K562 (cell line): ENCODE results near the gene KCNQ5. TPM values are rescaled to one million over a fixed set of nuclear protein-coding genes. Genes with fewer than 3 reads are reported as not detected.

Source experiments
- BDP1 ChIP-seq: IDR thresholded peaks from 3 replicates; pipeline ENCODE4 v1.6.1; 2011; ENCODE audit not compliant: insufficient read length, insufficient read depth
- EWSR1 ChIP-seq: fragments of 450-650 bp; IDR thresholded peaks from 2 replicates; pipeline ENCODE4 v1.6.1; 2018; ENCODE audit warnings: borderline replicate concordance, mild to moderate bottlenecking, low read depth, moderate library complexity; ENCODE audit not compliant: partially characterized antibody
- FOS ChIP-seq: IDR thresholded peaks from 3 replicates; pipeline ENCODE4 v1.6.1; 2011; ENCODE audit not compliant: insufficient read length; ENCODE audit errors: extremely low read depth
- KLF6 ChIP-seq: fragments of 250-450 bp; sonication (Bioruptor Pico); IDR thresholded peaks from 2 replicates; pipeline ENCODE4 v1.4.0; 2020; ENCODE audit warnings: mild to moderate bottlenecking, moderate library complexity, borderline replicate concordance
- NR4A1 ChIP-seq, 2 experiments: fragments of 250-450 bp in 1 of 2; fragments of 450-650 bp in 1 of 2; sonication (Bioruptor Pico) in 1 of 2; IDR thresholded peaks; 2 replicates each; pipeline versions ENCODE4 v1.4.0 to v1.6.1; 2016 to 2020; ENCODE audit warnings: mild to moderate bottlenecking in 2 of 2, missing compliant biosample characterization in 1 of 2, missing genetic modification characterization in 1 of 2, moderate library complexity in 1 of 2
- SMAD3 ChIP-seq: fragments of 450-650 bp; formaldehyde crosslinking; conservative IDR thresholded peaks from 2 replicates; pipeline ENCODE4 v1.4.0; 2020; ENCODE audit warnings: mild to moderate bottlenecking
- SREBF2 ChIP-seq: sonication (generic); formaldehyde crosslinking; IDR thresholded peaks from 2 replicates; pipeline ENCODE4 v1.4.0; 2020; ENCODE audit warnings: mild to moderate bottlenecking, missing genetic modification reagents
- ZNF398 ChIP-seq: fragments of 250-450 bp; sonication (Bioruptor Pico); IDR thresholded peaks from 2 replicates; pipeline ENCODE4 v1.8.0; 2021; ENCODE audit warnings: moderate library complexity, mild to moderate bottlenecking, inconsistent platforms
- ZNF583 ChIP-seq: fragments of 250-450 bp; sonication (Bioruptor Pico); IDR thresholded peaks from 2 replicates; pipeline ENCODE4 v1.4.0; 2020
- polyA plus RNA-seq, 8 experiments: library from polyadenylated mRNA; depleted of rRNA in 4 of 8; stranded (reverse) in 5 of 8; unstranded in 3 of 8; fragments of >200 nt; fragmentation: Nextera tagmentation in 2 of 8; fragmentation: Illumina TruSeq in 1 of 8; extraction: Ambion mirVana in 2 of 8; extraction: Trizol in 1 of 8; gene quantifications; 2 replicates each; pipeline versions ENCODE4 v1.2.1 to v1.2.3, GENCODE V29; 2011 to 2014; ENCODE audit warnings: inconsistent platforms in 1 of 8, missing spikeins in 1 of 8
- total RNA-seq, 7 experiments: library from RNA; depleted of rRNA in 6 of 7; stranded (reverse); fragments of >200 nt in 6 of 7; fragmentation: Illumina TruSeq in 2 of 7; extraction: Trizol in 2 of 7; gene quantifications; 2 replicates each; pipeline versions ENCODE4 v1.2.1 to v1.2.3, GENCODE V29; 2011 to 2021; ENCODE audit warnings: low replicate concordance in 1 of 7
- TF ChIP-seq, protein P1 (sequence below): sonication (generic); formaldehyde crosslinking; IDR thresholded peaks from 2 replicates; pipeline ENCODE4 v1.8.1; 2022; ENCODE audit warnings: missing genetic modification reagents

The KCNQ5 gene
- total and polyA plus RNA-seq, 9 of the 15 experiments (the other 6 are each of a cell fraction or from before 2014, with no cell fraction given) = 0.31 to 5.9 (median 2.6) TPM

- TF ChIP-seq FOS = no peak
- TF ChIP-seq ZNF583 (CRISPR knock-in tag) = no peak
- no peak for TF ChIP-seq ZNF398 (CRISPR knock-in tag)
- no peak for TF ChIP-seq SMAD3 (CRISPR knock-in tag)
- TF ChIP-seq EWSR1 = no peak
- no peak for TF ChIP-seq KLF6 (CRISPR knock-in tag)
- no peak for TF ChIP-seq NR4A1 (CRISPR knock-in tag; IDR thresholded peaks at IDR 0.05)
- TF ChIP-seq NR4A1 (tag; IDR thresholded peaks at IDR 0.05) = no peak
- TF ChIP-seq BDP1 = no peak
- TF ChIP-seq SREBF2 = no peak
- TF ChIP-seq, protein P1, sequence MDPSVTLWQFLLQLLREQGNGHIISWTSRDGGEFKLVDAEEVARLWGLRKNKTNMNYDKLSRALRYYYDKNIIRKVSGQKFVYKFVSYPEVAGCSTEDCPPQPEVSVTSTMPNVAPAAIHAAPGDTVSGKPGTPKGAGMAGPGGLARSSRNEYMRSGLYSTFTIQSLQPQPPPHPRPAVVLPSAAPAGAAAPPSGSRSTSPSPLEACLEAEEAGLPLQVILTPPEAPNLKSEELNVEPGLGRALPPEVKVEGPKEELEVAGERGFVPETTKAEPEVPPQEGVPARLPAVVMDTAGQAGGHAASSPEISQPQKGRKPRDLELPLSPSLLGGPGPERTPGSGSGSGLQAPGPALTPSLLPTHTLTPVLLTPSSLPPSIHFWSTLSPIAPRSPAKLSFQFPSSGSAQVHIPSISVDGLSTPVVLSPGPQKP (CRISPR knock-in tag) = no peak
Observed at GRCh38 chr6:72972579-72972978, 350.7 kb downstream of the KCNQ5 start (continued).
